Right hindlimb (tissue), 1 donor: ENCODE measurements around the gene NOBOX.
"Not testable (repeated sequence)": the region's sequence is repeated elsewhere in the genome, so short reads cannot be mapped to it uniquely, and the experiment has no call there.

Source experiments
- DNase-seq: peaks from one replicate; pipeline ENCODE4 v3.0.0-alpha.2; 2018

The NOBOX gene

GRCh38 chr7:144403649-144404061 is at the start of gene NOBOX:
Gene NOBOX (minus strand): TSS chr7:144403693.
- no peak for DNase-seq

- DNase-seq = no peak
These were observed 48.6 kb upstream of the NOBOX start for GRCh38 chr7:144452064-144452463.

- no peak for DNase-seq
These were observed 42.1 kb upstream of the NOBOX start for GRCh38 chr7:144445590-144445989.

GRCh38 chr7:144439717-144440205 is 36.3 kb upstream of the NOBOX start:
- DNase-seq = no peak

GRCh38 chr7:144438759-144439158 is 35.3 kb upstream of the NOBOX start:
- DNase-seq = no peak

GRCh38 chr7:144437370-144438191 is 34.1 kb upstream of the NOBOX start:
- peak; percentile 47 for DNase-seq

GRCh38 chr7:144436500-144436899 is 33.0 kb upstream of the NOBOX start:
- DNase-seq = no peak

- no peak for DNase-seq
These were observed 24.9 kb upstream of the NOBOX start for GRCh38 chr7:144428431-144428830.

GRCh38 chr7:144427539-144427938 is 24.0 kb upstream of the NOBOX start:
- DNase-seq = not testable (repeated sequence)

GRCh38 chr7:144418931-144419330 is 15.4 kb upstream of the NOBOX start:
- not testable (repeated sequence) for DNase-seq

- no peak for DNase-seq
These were observed 12.8 kb upstream of the NOBOX start for GRCh38 chr7:144416341-144416740.

GRCh38 chr7:144415858-144416257 is 12.4 kb upstream of the NOBOX start:
- no peak for DNase-seq

- DNase-seq = no peak
These were observed 11.3 kb upstream of the NOBOX start for GRCh38 chr7:144414815-144415214.

GRCh38 chr7:144410441-144410840 is 6.9 kb upstream of the NOBOX start:
- no peak for DNase-seq

GRCh38 chr7:144408121-144408520 is 4.6 kb upstream of the NOBOX start:
- DNase-seq = no peak

- DNase-seq = no peak
These were observed 3.9 kb upstream of the NOBOX start for GRCh38 chr7:144407266-144407931.

- no peak for DNase-seq
These were observed 1.5 kb upstream of the NOBOX start for GRCh38 chr7:144404946-144405345.

GRCh38 chr7:144403102-144403501 is 391 bp downstream of the NOBOX start:
- DNase-seq = no peak

- DNase-seq = no peak
These were observed 2.0 kb downstream of the NOBOX start for GRCh38 chr7:144401490-144401889.

GRCh38 chr7:144399946-144400345 is 3.5 kb downstream of the NOBOX start:
- DNase-seq = no peak

- no peak for DNase-seq
These were observed 4.6 kb downstream of the NOBOX start for GRCh38 chr7:144398911-144399310.

- DNase-seq = no peak
These were observed 5.2 kb downstream of the NOBOX start for GRCh38 chr7:144398291-144398690.

- no peak for DNase-seq
These were observed 6.4 kb downstream of the NOBOX start for GRCh38 chr7:144397086-144397485.

- DNase-seq = no peak
These were observed 11.7 kb downstream of the NOBOX start for GRCh38 chr7:144391823-144392255.
